HCT116 (cell line): ENCODE data around the gene PTPN13. TPM values are rescaled to one million over a fixed set of nuclear protein-coding genes. Genes with fewer than 3 reads are reported as not detected.
A peak's percentile ranks its signal among the peaks of the same experiment; 100 is the strongest.
"Not testable (repeated sequence)": the region's sequence is repeated elsewhere in the genome, so short reads cannot be mapped to it uniquely, and the experiment has no call there.

Experiments used
- ATAC-seq: fragments of 200-7000 bp; cut with Tn5 transposase; 2 replicates; pipeline ENCODE4 v1.9.1; 2020; ENCODE audit warnings: mild to moderate bottlenecking, moderate library complexity
- BruUV-seq: library from RNA; stranded (reverse); fragments of 400-500 nt; replicated peaks from 2 replicates; lab custom pipeline; 2021; lab: Mats Ljungman, UMichigan
- CTCF ChIA-PET: fragments of 300-600 bp; sonication (Branson Sonifier 250); formaldehyde crosslinking; loops from one replicate; lab custom pipeline; 2021; ENCODE audit warnings: antibody characterized with exemption; lab: Charles Lee
- POLR2A ChIA-PET: fragments of 300-600, 350-600 bp; sonication (Branson Sonifier 250); formaldehyde crosslinking; loops from one replicate; lab custom pipeline; 2021; ENCODE audit warnings: antibody characterized with exemption; lab: Charles Lee
- RAD21 ChIA-PET, 2 experiments: fragments of 300-600 bp; sonication (Branson Sonifier 250); formaldehyde crosslinking; loops; one replicate each; lab custom pipeline; 2023; ENCODE audit warnings: low total read pairs in 2 of 2; ENCODE audit not compliant: uncharacterized antibody in 2 of 2, unreplicated experiment in 2 of 2, low non-redundant PET in 1 of 2; lab: Charles Lee
- DNase-seq: peaks from one replicate; pipeline ENCODE4 v3.0.0-alpha.2; 2010; ENCODE audit warnings: low read depth, low spot score
- H2AFZ ChIP-seq: fragments of 200-600 bp; shearing (Covaris generic), sonication (generic); 2 replicates; pipeline ENCODE4 v1.6.1; 2017; ENCODE audit warnings: low read depth, mixed run types, mixed read lengths, antibody characterized with exemption, low read length; ENCODE audit not compliant: poor library complexity, severe bottlenecking
- H3K27ac ChIP-seq: 2 replicates; pipeline ENCODE4 v1.5.1; 2012; ENCODE audit warnings: low read depth, low read length
- H3K27me3 ChIP-seq: fragments of 200-600 bp; sonication (generic); 2 replicates; pipeline ENCODE4 v1.6.1; 2016; ENCODE audit warnings: mixed run types, low read length, mixed read lengths; ENCODE audit not compliant: insufficient read depth
- H3K36me3 ChIP-seq, 2 experiments: fragments of 200-500 bp in 1 of 2; fragments of 200-600 bp in 1 of 2; sonication (Bioruptor generic) in 1 of 2; sonication (generic) in 1 of 2; 2 replicates each; pipeline versions ENCODE4 v1.5.1 to v1.6.1; 2014 to 2016; ENCODE audit warnings: low read length in 2 of 2, inconsistent platforms in 1 of 2, mixed read lengths in 1 of 2, mixed run types in 1 of 2; ENCODE audit not compliant: insufficient read depth in 2 of 2, control insufficient read depth in 1 of 2
- H3K4me1 ChIP-seq, 2 experiments: fragments of 200-600 bp in 1 of 2; sonication (generic) in 1 of 2; 2 replicates each; pipeline versions ENCODE4 v1.5.1 to v1.6.1; 2012 to 2017; ENCODE audit warnings: low read length in 2 of 2, inconsistent platforms in 1 of 2, mild to moderate bottlenecking in 1 of 2, mixed read lengths in 1 of 2, mixed run types in 1 of 2, moderate library complexity in 1 of 2; ENCODE audit not compliant: insufficient read depth in 2 of 2, control insufficient read depth in 1 of 2
- H3K4me2 ChIP-seq: fragments of 200-600 bp; sonication (generic); 2 replicates; pipeline ENCODE4 v1.6.1; 2017; ENCODE audit warnings: mixed run types, low read length, mixed read lengths
- H3K4me3 ChIP-seq, 2 experiments: fragments of 200-600 bp in 1 of 2; sonication (generic) in 1 of 2; replicated peaks in 1 of 2; 2 replicates each; pipeline ENCODE4 v1.5.1; 2011 to 2016; ENCODE audit warnings: low read length in 2 of 2, control low read depth in 1 of 2, low read depth in 1 of 2, mild to moderate bottlenecking in 1 of 2, mixed read lengths in 1 of 2, mixed run types in 1 of 2
- H3K79me2 ChIP-seq: fragments of 200-600 bp; sonication (generic); 2 replicates; pipeline ENCODE4 v1.6.1; 2017; ENCODE audit warnings: mild to moderate bottlenecking, mixed run types, low read length, moderate library complexity, mixed read lengths; ENCODE audit not compliant: insufficient read depth
- H3K9ac ChIP-seq: fragments of 200-600 bp; sonication (generic); 2 replicates; pipeline ENCODE4 v1.6.1; 2016; ENCODE audit warnings: low read length, mixed read lengths
- H3K9me2 ChIP-seq: fragments of 200-600 bp; sonication (generic), shearing (Covaris generic); 2 replicates; pipeline ENCODE4 v1.6.1; 2017; ENCODE audit warnings: mixed run types, mild to moderate bottlenecking, moderate library complexity; ENCODE audit not compliant: insufficient read depth
- H3K9me3 ChIP-seq, 2 experiments: fragments of 200-500 bp in 1 of 2; fragments of 200-600 bp in 1 of 2; sonication (Bioruptor generic) in 1 of 2; sonication (generic) in 1 of 2; 2 replicates each; pipeline ENCODE4 v1.6.1; 2014 to 2017; ENCODE audit warnings: low read length in 2 of 2, mixed read lengths in 2 of 2, inconsistent platforms in 1 of 2, low read depth in 1 of 2, mild to moderate bottlenecking in 1 of 2, mixed run types in 1 of 2, moderate library complexity in 1 of 2; ENCODE audit not compliant: control insufficient read depth in 1 of 2, insufficient read depth in 1 of 2
- H4K20me1 ChIP-seq: fragments of 200-600 bp; sonication (generic), shearing (Covaris generic); 2 replicates; pipeline ENCODE4 v1.6.1; 2017; ENCODE audit warnings: mixed run types, mild to moderate bottlenecking, moderate library complexity; ENCODE audit not compliant: insufficient read depth
- CBX3 ChIP-seq: IDR thresholded peaks from 2 replicates; pipeline ENCODE4 v1.6.1; 2012; ENCODE audit warnings: low read depth
- FOSL1 ChIP-seq: IDR thresholded peaks from 2 replicates; pipeline ENCODE4 v1.6.1; 2012; ENCODE audit warnings: low read depth
- JUND ChIP-seq: IDR thresholded peaks from 2 replicates; pipeline ENCODE4 v1.6.1; 2012
- SP1 ChIP-seq: IDR thresholded peaks from 2 replicates; pipeline ENCODE4 v1.6.1; 2012; ENCODE audit warnings: low read depth
- intact Hi-C: fragments of 100-400 bp; cut with micrococcal nuclease; formaldehyde crosslinking; loops from 2 replicates; pipeline ENCODE4 v1.10.0; 2022
- total RNA-seq: library from RNA; stranded (reverse); gene quantifications from one replicate; pipeline ENCODE4 v1.2.1, GENCODE V29; 2021; ENCODE audit not compliant: unreplicated experiment
- TF ChIP-seq, protein P1 (sequence below): IDR thresholded peaks from 2 replicates; pipeline ENCODE4 v1.6.1; 2011; ENCODE audit warnings: mild to moderate bottlenecking, low read length, moderate library complexity; ENCODE audit not compliant: insufficient replicate concordance; ENCODE audit errors: extremely low read depth

Gene PTPN13
- total RNA-seq, 1 experiment from 2014 or later, result 14.6 TPM

- H3K4me2 ChIP-seq, H3K9me2 ChIP-seq, H3K4me1 ChIP-seq, H3K27ac ChIP-seq, CTCF ChIA-PET, H3K4me3 ChIP-seq, RAD21 ChIA-PET, intact Hi-C loops, H2AFZ ChIP-seq, H3K79me2 ChIP-seq, H3K9me3 ChIP-seq, DNase-seq, ATAC-seq, H4K20me1 ChIP-seq, H3K9ac ChIP-seq, H3K36me3 ChIP-seq, POLR2A ChIA-PET, BruUV-seq, H3K27me3 ChIP-seq: not testable (repeated sequence)
Observed at GRCh38 chr4:86719149-86719548, 125.0 kb downstream of the PTPN13 start.

GRCh38 chr4:86720508-86721068 is 126.5 kb downstream of the PTPN13 start:
- Histone ChIP-seq H3K9me2 (no peaks in the 10 kb centered on the region), H3K27ac (no peak overlapping the region), H3K4me2 (no peak overlapping the region), H3K4me1 (peaks cover 0 to 6% of the 10 kb centered on the region in 2 experiments; a peak in 1 of 4 replicates), H3K27me3 (no peaks in the 10 kb centered on the region), H3K36me3 (no peaks in the 10 kb centered on the region), H4K20me1 (no peaks in the 10 kb centered on the region), H3K4me3 (no peak overlapping the region), H3K79me2 (no peaks in the 10 kb centered on the region), H3K9ac (no peak overlapping the region), H2AFZ (no peak overlapping the region), H3K9me3 (no peaks in the 10 kb centered on the region)
- ChIA-PET POLR2A (no interaction called here), CTCF (no interaction called here), RAD21 (no interaction called here)
- ATAC-seq, result no peak
- TF ChIP-seq JUND, result peak; percentile 24; the same call in 1 of the 2 replicates
- TF ChIP-seq SP1, result 0 out of 2 replicates have a peak, but pooled peaks have one; percentile 14
- no peak for TF ChIP-seq CBX3
- TF ChIP-seq, protein P1, sequence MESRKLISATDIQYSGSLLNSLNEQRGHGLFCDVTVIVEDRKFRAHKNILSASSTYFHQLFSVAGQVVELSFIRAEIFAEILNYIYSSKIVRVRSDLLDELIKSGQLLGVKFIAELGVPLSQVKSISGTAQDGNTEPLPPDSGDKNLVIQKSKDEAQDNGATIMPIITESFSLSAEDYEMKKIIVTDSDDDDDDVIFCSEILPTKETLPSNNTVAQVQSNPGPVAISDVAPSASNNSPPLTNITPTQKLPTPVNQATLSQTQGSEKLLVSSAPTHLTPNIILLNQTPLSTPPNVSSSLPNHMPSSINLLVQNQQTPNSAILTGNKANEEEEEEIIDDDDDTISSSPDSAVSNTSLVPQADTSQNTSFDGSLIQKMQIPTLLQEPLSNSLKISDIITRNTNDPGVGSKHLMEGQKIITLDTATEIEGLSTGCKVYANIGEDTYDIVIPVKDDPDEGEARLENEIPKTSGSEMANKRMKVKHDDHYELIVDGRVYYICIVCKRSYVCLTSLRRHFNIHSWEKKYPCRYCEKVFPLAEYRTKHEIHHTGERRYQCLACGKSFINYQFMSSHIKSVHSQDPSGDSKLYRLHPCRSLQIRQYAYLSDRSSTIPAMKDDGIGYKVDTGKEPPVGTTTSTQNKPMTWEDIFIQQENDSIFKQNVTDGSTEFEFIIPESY, result no peak
- TF ChIP-seq FOSL1, result peak; percentile 37; the same call in 1 of the 2 replicates
- intact Hi-C loops, result no loop called here
- DNase-seq, result no peak
- BruUV-seq, result no TSS peak
